ENCODE measurements around the gene POLQ. TPM values are rescaled to one million over a fixed set of nuclear protein-coding genes. Genes with fewer than 3 reads are reported as not detected.
"Not testable (repeated sequence)": the region's sequence is repeated elsewhere in the genome, so short reads cannot be mapped to it uniquely, and the experiment has no call there.

The POLQ gene
- total RNA-seq, 2 donors from 2014 or later: 11.5 to 49.6 TPM

GRCh38 chr3:121491683-121492320, 54.0 kb downstream of the POLQ start:
- Mint-ChIP-seq H3K4me1 (ENCODE audit: low read depth in 2 of 2) (no peaks in the 10 kb centered on the region), H3K27me3 (no peaks in the 10 kb centered on the region), H3K36me3 (no peaks in the 10 kb centered on the region), H3K4me3 (no peak overlapping the region), H3K27ac (no peak overlapping the region), H3K9me3 (no peaks in the 10 kb centered on the region)
- DNase-seq (ENCODE audit: low spot score): no peak
- ATAC-seq: no peak

- Mint-ChIP-seq H3K4me1 (ENCODE audit: low read depth in 2 of 2) (no peaks in the 10 kb centered on the region), H3K27me3 (no peaks in the 10 kb centered on the region), H3K36me3 (no peaks in the 10 kb centered on the region), H3K9me3 (no peaks in the 10 kb centered on the region), H3K4me3 (no peak overlapping the region), H3K27ac (no peak overlapping the region)
- DNase-seq (ENCODE audit: low spot score) (no peak), ATAC-seq (no peak)
These were observed 55.6 kb downstream of the POLQ start for GRCh38 chr3:121490161-121490560.

GRCh38 chr3:121488628-121489027, 57.2 kb downstream of the POLQ start:
- ATAC-seq: no peak
- no peaks in the 10 kb centered on the region for H3K4me1 Mint-ChIP-seq (ENCODE audit: low read depth in 2 of 2)
- H3K36me3 Mint-ChIP-seq: no peaks in the 10 kb centered on the region
- H3K27me3 Mint-ChIP-seq: no peaks in the 10 kb centered on the region
- no peaks in the 10 kb centered on the region for H3K9me3 Mint-ChIP-seq
- no peak overlapping the region for H3K27ac Mint-ChIP-seq
- no peak overlapping the region for H3K4me3 Mint-ChIP-seq
- no peak for DNase-seq (ENCODE audit: low spot score)

- H3K4me1 Mint-ChIP-seq (ENCODE audit: low read depth in 2 of 2): no peaks in the 10 kb centered on the region
These were observed 62.5 kb downstream of the POLQ start for GRCh38 chr3:121483290-121483689.

GRCh38 chr3:121482660-121483059, 63.1 kb downstream of the POLQ start:
- no peaks in the 10 kb centered on the region for H3K4me1 Mint-ChIP-seq (ENCODE audit: low read depth in 2 of 2)
- H3K27me3 Mint-ChIP-seq: no peaks in the 10 kb centered on the region
- DNase-seq (ENCODE audit: low spot score) (no peak), ATAC-seq (no peak)
- no peaks in the 10 kb centered on the region for H3K9me3 Mint-ChIP-seq
- H3K36me3 Mint-ChIP-seq: no peaks in the 10 kb centered on the region
- no peak overlapping the region for H3K4me3 Mint-ChIP-seq
- H3K27ac Mint-ChIP-seq: no peak overlapping the region

More at GRCh38 chr3:121483290-121483689, 62.5 kb downstream of the POLQ start:
- H3K36me3 Mint-ChIP-seq: no peaks in the 10 kb centered on the region
- no peak overlapping the region for H3K27ac Mint-ChIP-seq
- no peaks in the 10 kb centered on the region for H3K27me3 Mint-ChIP-seq
- no peak overlapping the region for H3K4me3 Mint-ChIP-seq
- DNase-seq (ENCODE audit: low spot score): no peak
- no peak for ATAC-seq
- H3K9me3 Mint-ChIP-seq: no peaks in the 10 kb centered on the region

GRCh38 chr3:121481106-121481880, 64.5 kb downstream of the POLQ start:
- Mint-ChIP-seq H3K9me3 (no peaks in the 10 kb centered on the region), H3K27ac (no peak overlapping the region), H3K4me1 (ENCODE audit: low read depth in 2 of 2) (no peaks in the 10 kb centered on the region), H3K4me3 (no peak overlapping the region), H3K27me3 (no peaks in the 10 kb centered on the region), H3K36me3 (no peaks in the 10 kb centered on the region)
- no peak for DNase-seq (ENCODE audit: low spot score)
- ATAC-seq: no peak

GRCh38 chr3:121477589-121477988, 68.2 kb downstream of the POLQ start:
- Mint-ChIP-seq H3K4me3 (no peak overlapping the region), H3K27ac (no peak overlapping the region), H3K4me1 (ENCODE audit: low read depth in 2 of 2) (no peaks in the 10 kb centered on the region), H3K27me3 (no peaks in the 10 kb centered on the region), H3K9me3 (no peaks in the 10 kb centered on the region), H3K36me3 (peaks cover 8% of the 10 kb centered on the region)
- ATAC-seq: no peak
- DNase-seq (ENCODE audit: low spot score): no peak

- DNase-seq (ENCODE audit: low spot score) (no peak), ATAC-seq (no peak)
- Mint-ChIP-seq H3K36me3 (peaks cover 8% of the 10 kb centered on the region), H3K9me3 (no peaks in the 10 kb centered on the region), H3K27ac (peak overlapping the region in 1 of 2 donors; percentile 10), H3K4me1 (ENCODE audit: low read depth in 2 of 2) (no peaks in the 10 kb centered on the region), H3K27me3 (no peaks in the 10 kb centered on the region), H3K4me3 (no peak overlapping the region)
These were observed 72.8 kb downstream of the POLQ start for GRCh38 chr3:121473001-121473400.

- DNase-seq (ENCODE audit: low spot score): no peak
- no peaks in the 10 kb centered on the region for H3K27me3 Mint-ChIP-seq
- H3K9me3 Mint-ChIP-seq: no peaks in the 10 kb centered on the region
- no peak overlapping the region for H3K27ac Mint-ChIP-seq
- H3K4me3 Mint-ChIP-seq: no peak overlapping the region
- H3K36me3 Mint-ChIP-seq: peaks cover 11% of the 10 kb centered on the region
- ATAC-seq: no peak
- H3K4me1 Mint-ChIP-seq (ENCODE audit: low read depth in 2 of 2): no peaks in the 10 kb centered on the region
These were observed 78.7 kb downstream of the POLQ start for GRCh38 chr3:121467085-121467484.

- no peak overlapping the region for H3K27ac Mint-ChIP-seq
- no peak for ATAC-seq
- H3K4me3 Mint-ChIP-seq: no peak overlapping the region
- H3K27me3 Mint-ChIP-seq: no peaks in the 10 kb centered on the region
- no peaks in the 10 kb centered on the region for H3K9me3 Mint-ChIP-seq
- no peak for DNase-seq (ENCODE audit: low spot score)
- no peaks in the 10 kb centered on the region for H3K4me1 Mint-ChIP-seq (ENCODE audit: low read depth in 2 of 2)
- H3K36me3 Mint-ChIP-seq: peaks cover 21% of the 10 kb centered on the region
These were observed 82.0 kb downstream of the POLQ start for GRCh38 chr3:121463745-121464144.

GRCh38 chr3:121462565-121462964, 83.2 kb downstream of the POLQ start:
- Mint-ChIP-seq H3K36me3 (peaks cover 21% of the 10 kb centered on the region), H3K27ac (no peak overlapping the region), H3K9me3 (no peaks in the 10 kb centered on the region), H3K4me1 (ENCODE audit: low read depth in 2 of 2) (no peaks in the 10 kb centered on the region), H3K27me3 (no peaks in the 10 kb centered on the region), H3K4me3 (no peak overlapping the region)
- DNase-seq (ENCODE audit: low spot score) (no peak), ATAC-seq (no peak)

GRCh38 chr3:121451752-121452151, 94.0 kb downstream of the POLQ start:
- ATAC-seq, H3K27ac Mint-ChIP-seq: not testable (repeated sequence)
- H3K36me3 Mint-ChIP-seq: peaks cover 24% of the 10 kb centered on the region

GRCh38 chr3:121443456-121443855, 102.3 kb downstream of the POLQ start:
- Mint-ChIP-seq H3K27me3 (no peaks in the 10 kb centered on the region), H3K9me3 (no peaks in the 10 kb centered on the region), H3K4me3 (no peak overlapping the region), H3K36me3 (peaks cover 18% of the 10 kb centered on the region), H3K4me1 (ENCODE audit: low read depth in 2 of 2) (no peaks in the 10 kb centered on the region), H3K27ac (no peak overlapping the region)
- ATAC-seq (no peak), DNase-seq (ENCODE audit: low spot score) (no peak)

More at GRCh38 chr3:121451752-121452151, 94.0 kb downstream of the POLQ start:
- not testable (repeated sequence) for DNase-seq (ENCODE audit: low spot score); H3K4me3 Mint-ChIP-seq; H3K27me3 Mint-ChIP-seq; H3K9me3 Mint-ChIP-seq; H3K4me1 Mint-ChIP-seq (ENCODE audit: low read depth in 2 of 2)

GRCh38 chr3:121436641-121437040, 109.1 kb downstream of the POLQ start:
- ATAC-seq (no peak), DNase-seq (ENCODE audit: low spot score) (no peak)
- Mint-ChIP-seq H3K27me3 (no peaks in the 10 kb centered on the region), H3K36me3 (peaks cover 5% of the 10 kb centered on the region), H3K27ac (no peak overlapping the region), H3K9me3 (no peaks in the 10 kb centered on the region), H3K4me3 (no peak overlapping the region), H3K4me1 (ENCODE audit: low read depth in 2 of 2) (peaks cover 9 to 12% of the 10 kb centered on the region in 2 donors)
